GM20000 (cell line): ENCODE results near the gene PTPN14.

Experiments
- DNase-seq: peaks from one replicate; pipeline ENCODE4 v3.0.0; 2012; ENCODE audit warnings: low spot score
- CTCF ChIP-seq: IDR thresholded peaks from 2 replicates; pipeline ENCODE4 v1.5.1; 2012; ENCODE audit warnings: mild to moderate bottlenecking, control low read depth; ENCODE audit errors: extremely low read depth, missing control alignments

PTPN14 gene

GRCh38 chr1:214332946-214333798 lies 218.2 kb downstream of the PTPN14 start:
- peak; percentile 42 for DNase-seq
- TF ChIP-seq CTCF, result peak; percentile 73

GRCh38 chr1:214331827-214332423 lies 219.5 kb downstream of the PTPN14 start:
- TF ChIP-seq CTCF, result peak; percentile 86
- peak; percentile 67 for DNase-seq

GRCh38 chr1:214331180-214331579 lies 220.2 kb downstream of the PTPN14 start:
- no peak for TF ChIP-seq CTCF
- no peak for DNase-seq

GRCh38 chr1:214330715-214331114 lies 220.7 kb downstream of the PTPN14 start:
- no peak for DNase-seq
- TF ChIP-seq CTCF, result no peak

GRCh38 chr1:214330222-214330621 lies 221.2 kb downstream of the PTPN14 start:
- no peak for DNase-seq
- TF ChIP-seq CTCF, result no peak

- TF ChIP-seq CTCF, result no peak
- no peak for DNase-seq
These were observed 221.8 kb downstream of the PTPN14 start for GRCh38 chr1:214329470-214330220.
